HG03565 (cell line): ENCODE data around the gene TNS3.

ENCODE experiments used
- ATAC-seq: cut with Tn5 transposase; IDR thresholded peaks from one replicate; pipeline ENCODE4 v1.9.1; 2021; ENCODE audit warnings: mild to moderate bottlenecking, moderate library complexity; ENCODE audit not compliant: unreplicated experiment

TNS3 gene

GRCh38 chr7:47297120-47297519 is 284.8 kb downstream of the TNS3 start:
- no peak for ATAC-seq

- no peak for ATAC-seq
Observed at GRCh38 chr7:47295606-47296005, 286.3 kb downstream of the TNS3 start.

- ATAC-seq = no peak
Observed at GRCh38 chr7:47294556-47295222, 287.2 kb downstream of the TNS3 start.

GRCh38 chr7:47293884-47294555 is 287.9 kb downstream of the TNS3 start:
- no peak for ATAC-seq

GRCh38 chr7:47292832-47293309 is 289.0 kb downstream of the TNS3 start:
- no peak for ATAC-seq

- ATAC-seq = peak; percentile 92
Observed at GRCh38 chr7:47291461-47292081, 290.3 kb downstream of the TNS3 start.

GRCh38 chr7:47290867-47291266 is 291.0 kb downstream of the TNS3 start:
- no peak for ATAC-seq

GRCh38 chr7:47290466-47290865 is 291.4 kb downstream of the TNS3 start:
- ATAC-seq = no peak

- ATAC-seq = no peak
Observed at GRCh38 chr7:47288060-47288459, 293.9 kb downstream of the TNS3 start.

- no peak for ATAC-seq
Observed at GRCh38 chr7:47285860-47286491, 295.9 kb downstream of the TNS3 start.

- no peak for ATAC-seq
Observed at GRCh38 chr7:47284691-47285635, 296.9 kb downstream of the TNS3 start.

- no peak for ATAC-seq
Observed at GRCh38 chr7:47283497-47284131, 298.3 kb downstream of the TNS3 start.

GRCh38 chr7:47282790-47283496 is 299.0 kb downstream of the TNS3 start:
- ATAC-seq = no peak

- no peak for ATAC-seq
Observed at GRCh38 chr7:47281966-47282643, 299.8 kb downstream of the TNS3 start.

GRCh38 chr7:47281161-47281560 is 300.8 kb downstream of the TNS3 start:
- ATAC-seq = no peak

- no peak for ATAC-seq
Observed at GRCh38 chr7:47280114-47280513, 301.8 kb downstream of the TNS3 start.

- no peak for ATAC-seq
Observed at GRCh38 chr7:47278043-47278442, 303.9 kb downstream of the TNS3 start.

- no peak for ATAC-seq
Observed at GRCh38 chr7:47277321-47277781, 304.6 kb downstream of the TNS3 start.
